ENCODE data around the gene IL20RB.
"Not testable (repeated sequence)": the region's sequence is repeated elsewhere in the genome, so short reads cannot be mapped to it uniquely, and the experiment has no call there.

The IL20RB gene

GRCh38 chr3:136982033-136982432 lies 24.2 kb downstream of the IL20RB start:
- H3K36me3 ChIP-seq (replicated peaks; ENCODE audit: low read depth, low read length), result no peaks in the 10 kb centered on the region
- H2AFZ ChIP-seq (ENCODE audit: low read depth, low read length), result no peak overlapping the region
- no peaks in the 10 kb centered on the region for H3K4me1 ChIP-seq (ENCODE audit: low read length)
- no peaks in the 10 kb centered on the region for H3K9me3 ChIP-seq (ENCODE audit: insufficient read depth, low read length)
- TF ChIP-seq, protein P1, sequence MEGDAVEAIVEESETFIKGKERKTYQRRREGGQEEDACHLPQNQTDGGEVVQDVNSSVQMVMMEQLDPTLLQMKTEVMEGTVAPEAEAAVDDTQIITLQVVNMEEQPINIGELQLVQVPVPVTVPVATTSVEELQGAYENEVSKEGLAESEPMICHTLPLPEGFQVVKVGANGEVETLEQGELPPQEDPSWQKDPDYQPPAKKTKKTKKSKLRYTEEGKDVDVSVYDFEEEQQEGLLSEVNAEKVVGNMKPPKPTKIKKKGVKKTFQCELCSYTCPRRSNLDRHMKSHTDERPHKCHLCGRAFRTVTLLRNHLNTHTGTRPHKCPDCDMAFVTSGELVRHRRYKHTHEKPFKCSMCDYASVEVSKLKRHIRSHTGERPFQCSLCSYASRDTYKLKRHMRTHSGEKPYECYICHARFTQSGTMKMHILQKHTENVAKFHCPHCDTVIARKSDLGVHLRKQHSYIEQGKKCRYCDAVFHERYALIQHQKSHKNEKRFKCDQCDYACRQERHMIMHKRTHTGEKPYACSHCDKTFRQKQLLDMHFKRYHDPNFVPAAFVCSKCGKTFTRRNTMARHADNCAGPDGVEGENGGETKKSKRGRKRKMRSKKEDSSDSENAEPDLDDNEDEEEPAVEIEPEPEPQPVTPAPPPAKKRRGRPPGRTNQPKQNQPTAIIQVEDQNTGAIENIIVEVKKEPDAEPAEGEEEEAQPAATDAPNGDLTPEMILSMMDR (IDR thresholded peaks at IDR 0.05; ENCODE audit: low read depth, low read length), result no peak
- no peak for TF ChIP-seq EZH2phosphoT487 (IDR thresholded peaks at IDR 0.05; ENCODE audit: low read depth)
- no peaks in the 10 kb centered on the region for H4K20me1 ChIP-seq (ENCODE audit: insufficient read depth, low read length)
- H3K27me3 ChIP-seq (ENCODE audit: low read depth, low read length), result no peaks in the 10 kb centered on the region
- H3K79me2 ChIP-seq (ENCODE audit: low read length), result no peaks in the 10 kb centered on the region
- no peak overlapping the region for H3K9ac ChIP-seq (ENCODE audit: low read length)
- H3K4me2 ChIP-seq (ENCODE audit: low read length), result no peak overlapping the region
- no peak overlapping the region for H3K27ac ChIP-seq (ENCODE audit: low read length)
- H3K4me3 ChIP-seq (ENCODE audit: low read length), result no peak overlapping the region

DNA sequence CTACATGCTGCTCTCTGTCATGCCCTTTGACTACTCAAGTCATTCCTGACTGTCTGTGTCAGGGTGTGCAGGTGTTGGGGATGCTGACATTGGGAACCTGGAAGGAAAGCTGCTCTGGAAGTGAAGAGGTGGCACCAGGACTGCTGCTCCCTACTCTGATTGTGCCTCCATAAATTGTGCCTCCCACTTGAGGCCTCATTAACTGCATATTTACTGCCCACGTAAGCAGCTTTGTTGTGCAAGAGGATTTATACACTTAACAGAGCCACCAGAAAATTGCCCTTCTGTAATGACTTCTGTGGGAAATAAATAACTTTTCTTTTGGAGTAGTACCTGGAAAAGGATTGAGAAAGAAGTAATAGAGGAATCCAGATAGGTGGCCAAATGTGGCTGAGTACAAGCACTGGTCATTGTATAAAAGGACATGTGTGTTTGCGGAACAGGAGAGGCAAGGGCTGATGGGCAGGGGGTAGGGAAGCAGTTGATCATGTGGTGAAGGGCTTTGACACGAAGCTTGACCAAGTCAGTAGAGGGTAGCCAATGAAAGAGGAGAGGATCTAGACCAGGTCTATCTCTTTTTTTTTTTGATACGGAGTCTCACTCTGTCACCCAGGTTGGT lies 24.8 kb downstream of the IL20RB start:
- no peaks in the 10 kb centered on the region for H3K4me1 ChIP-seq (ENCODE audit: low read length)
- no peak overlapping the region for H3K4me2 ChIP-seq (ENCODE audit: low read length)
- H2AFZ ChIP-seq (ENCODE audit: low read depth, low read length), result no peak overlapping the region
- H3K27ac ChIP-seq (ENCODE audit: low read length), result no peak overlapping the region
- H3K9me3 ChIP-seq (ENCODE audit: insufficient read depth, low read length), result no peaks in the 10 kb centered on the region
- no peak for TF ChIP-seq EZH2phosphoT487 (IDR thresholded peaks at IDR 0.05; ENCODE audit: low read depth)
- TF ChIP-seq, protein P1 (IDR thresholded peaks at IDR 0.05; ENCODE audit: low read depth, low read length), result no peak
- H3K79me2 ChIP-seq (ENCODE audit: low read length), result no peaks in the 10 kb centered on the region
- H3K36me3 ChIP-seq (replicated peaks; ENCODE audit: low read depth, low read length), result no peaks in the 10 kb centered on the region
- no peaks in the 10 kb centered on the region for H3K27me3 ChIP-seq (ENCODE audit: low read depth, low read length)
- no peak overlapping the region for H3K9ac ChIP-seq (ENCODE audit: low read length)
- no peak overlapping the region for H3K4me3 ChIP-seq (ENCODE audit: low read length)
- no peaks in the 10 kb centered on the region for H4K20me1 ChIP-seq (ENCODE audit: insufficient read depth, low read length)

DNA sequence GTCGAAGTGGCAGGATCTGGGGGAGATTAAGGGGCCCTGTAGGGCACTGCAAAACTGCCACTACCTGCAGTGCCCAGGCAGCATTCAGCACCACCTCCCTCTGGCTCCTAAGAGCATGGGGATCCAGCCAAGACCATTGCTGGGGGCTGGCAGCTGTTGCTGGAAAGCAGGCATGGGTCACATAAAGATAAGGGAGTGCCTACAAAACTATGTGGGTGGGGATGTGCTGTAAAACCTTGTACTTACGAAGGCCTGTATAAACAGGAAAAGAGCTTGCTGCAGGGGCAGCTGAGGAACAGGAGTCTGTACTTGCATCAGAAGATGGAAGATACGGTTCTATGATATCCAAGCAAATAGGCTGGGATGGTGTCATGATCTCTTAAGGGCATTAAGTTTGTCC lies 27.1 kb downstream of the IL20RB start:
- no peaks in the 10 kb centered on the region for H4K20me1 ChIP-seq (ENCODE audit: insufficient read depth, low read length)
- H3K4me1 ChIP-seq (ENCODE audit: low read length), result no peaks in the 10 kb centered on the region
- H3K4me3 ChIP-seq (ENCODE audit: low read length), result no peak overlapping the region
- H3K9me3 ChIP-seq (ENCODE audit: insufficient read depth, low read length), result no peaks in the 10 kb centered on the region
- no peak overlapping the region for H3K9ac ChIP-seq (ENCODE audit: low read length)
- no peak for TF ChIP-seq EZH2phosphoT487 (IDR thresholded peaks at IDR 0.05; ENCODE audit: low read depth)
- TF ChIP-seq, protein P1 (IDR thresholded peaks at IDR 0.05; ENCODE audit: low read depth, low read length), result no peak
- no peaks in the 10 kb centered on the region for H3K79me2 ChIP-seq (ENCODE audit: low read length)
- H3K27me3 ChIP-seq (ENCODE audit: low read depth, low read length), result no peaks in the 10 kb centered on the region
- H3K36me3 ChIP-seq (replicated peaks; ENCODE audit: low read depth, low read length), result no peaks in the 10 kb centered on the region
- no peak overlapping the region for H3K27ac ChIP-seq (ENCODE audit: low read length)
- no peak overlapping the region for H2AFZ ChIP-seq (ENCODE audit: low read depth, low read length)
- H3K4me2 ChIP-seq (ENCODE audit: low read length), result no peak overlapping the region

DNA sequence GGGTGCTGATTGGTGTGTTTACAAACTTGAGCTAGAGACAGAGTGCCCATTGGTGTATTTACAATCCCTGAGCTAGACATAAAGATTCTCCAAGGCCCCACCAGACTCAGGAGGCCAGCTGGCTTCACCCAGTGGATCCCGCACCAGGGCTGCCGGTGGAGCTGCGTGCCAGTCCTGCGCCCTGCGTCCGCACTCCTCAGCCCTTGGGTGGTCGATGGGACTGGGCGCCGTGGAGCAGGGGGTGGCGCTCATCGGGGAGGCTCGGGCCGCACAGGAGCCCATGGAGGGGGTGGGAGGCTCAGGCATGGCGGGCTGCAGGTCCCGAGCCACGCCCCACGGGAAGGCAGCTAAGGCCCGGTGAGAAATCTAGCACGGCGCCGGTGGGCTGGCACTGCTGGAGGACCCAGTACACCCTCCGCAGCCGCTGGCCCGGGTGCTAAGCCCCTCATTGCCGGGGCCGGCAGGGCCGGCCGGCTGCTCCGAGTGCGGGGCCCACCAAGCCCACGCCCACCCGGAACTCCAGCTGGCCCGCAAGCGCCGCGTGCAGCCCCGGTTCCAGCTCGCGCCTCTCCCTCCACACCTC lies 29.7 kb downstream of the IL20RB start:
- not testable (repeated sequence) for H2AFZ ChIP-seq (ENCODE audit: low read depth, low read length); H4K20me1 ChIP-seq (ENCODE audit: insufficient read depth, low read length); H3K9me3 ChIP-seq (ENCODE audit: insufficient read depth, low read length); H3K4me2 ChIP-seq (ENCODE audit: low read length); H3K4me1 ChIP-seq (ENCODE audit: low read length); H3K36me3 ChIP-seq (replicated peaks; ENCODE audit: low read depth, low read length); H3K27me3 ChIP-seq (ENCODE audit: low read depth, low read length); H3K27ac ChIP-seq (ENCODE audit: low read length); H3K9ac ChIP-seq (ENCODE audit: low read length); H3K79me2 ChIP-seq (ENCODE audit: low read length); H3K4me3 ChIP-seq (ENCODE audit: low read length)

Data from OCI-LY3 (cell line).